Raji (cell line): Measurements from ENCODE around the gene ACOXL.

Experiments used
- POLR2A ChIP-seq: IDR thresholded peaks from 2 replicates; pipeline ENCODE4 v1.6.1; 2011; ENCODE audit warnings: low read depth, low read length, control low read depth; ENCODE audit not compliant: insufficient read depth

The ACOXL gene

GRCh38 chr2:111017909-111018308, 285.5 kb downstream of the ACOXL start:
- no peak for TF ChIP-seq POLR2A

- no peak for TF ChIP-seq POLR2A
Observed at GRCh38 chr2:111019381-111019780, 287.0 kb downstream of the ACOXL start.

GRCh38 chr2:111022633-111023032, 290.3 kb downstream of the ACOXL start:
- no peak for TF ChIP-seq POLR2A

- TF ChIP-seq POLR2A, result no peak
Observed at GRCh38 chr2:111024496-111024895, 292.1 kb downstream of the ACOXL start.

- no peak for TF ChIP-seq POLR2A
Observed at GRCh38 chr2:111025288-111025687, 292.9 kb downstream of the ACOXL start.

- TF ChIP-seq POLR2A, result no peak
Observed at GRCh38 chr2:111028720-111029119, 296.3 kb downstream of the ACOXL start.

GRCh38 chr2:111029181-111029927, 297.0 kb downstream of the ACOXL start:
- TF ChIP-seq POLR2A, result no peak

- TF ChIP-seq POLR2A, result no peak
Observed at GRCh38 chr2:111030260-111030891, 298.0 kb downstream of the ACOXL start.

- TF ChIP-seq POLR2A, result no peak
Observed at GRCh38 chr2:111030945-111031344, 298.6 kb downstream of the ACOXL start.

GRCh38 chr2:111031546-111032478, 299.4 kb downstream of the ACOXL start:
- TF ChIP-seq POLR2A, result no peak

GRCh38 chr2:111032721-111033429, 300.5 kb downstream of the ACOXL start:
- no peak for TF ChIP-seq POLR2A

GRCh38 chr2:111034146-111034545, 301.8 kb downstream of the ACOXL start:
- TF ChIP-seq POLR2A, result no peak

- no peak for TF ChIP-seq POLR2A
Observed at GRCh38 chr2:111034606-111035005, 302.2 kb downstream of the ACOXL start.

GRCh38 chr2:111035830-111036441, 303.6 kb downstream of the ACOXL start:
- TF ChIP-seq POLR2A, result no peak
